RWPE2 (cell line): Measurements from ENCODE around the gene EXPH5.

Experiments used
- ATAC-seq: fragments of 200-7000 bp; cut with Tn5 transposase; 3 replicates; pipeline ENCODE4 v1.9.1; 2021; ENCODE audit warnings: low read depth
- DNase-seq: peaks from one replicate; pipeline ENCODE4 v3.0.0-alpha.2; 2020; ENCODE audit warnings: low spot score
- H3K27ac ChIP-seq: fragments of 450-650 bp; 2 replicates; pipeline ENCODE4 v1.5.1; 2017; ENCODE audit warnings: mild to moderate bottlenecking; ENCODE audit not compliant: poor library complexity, severe bottlenecking
- H3K27me3 ChIP-seq: fragments of 250-450 bp; sonication (Bioruptor Pico); 2 replicates; pipeline ENCODE4 v1.5.1; 2021; ENCODE audit warnings: mild to moderate bottlenecking, moderate library complexity; ENCODE audit not compliant: insufficient read depth, poor library complexity, severe bottlenecking
- H3K36me3 ChIP-seq: fragments of 250-450 bp; sonication (Bioruptor Pico); 2 replicates; pipeline ENCODE4 v1.5.1; 2020; ENCODE audit warnings: low read depth, mild to moderate bottlenecking, moderate library complexity
- H3K4me1 ChIP-seq: fragments of 250-450 bp; sonication (Bioruptor Pico); 2 replicates; pipeline ENCODE4 v1.5.1; 2021; ENCODE audit warnings: mild to moderate bottlenecking, moderate library complexity; ENCODE audit not compliant: insufficient read depth, poor library complexity, severe bottlenecking
- H3K4me3 ChIP-seq: fragments of 250-450 bp; sonication (Bioruptor Pico); 2 replicates; pipeline ENCODE4 v1.5.1; 2021; ENCODE audit warnings: mild to moderate bottlenecking, moderate library complexity; ENCODE audit not compliant: severe bottlenecking
- H3K9me3 ChIP-seq: fragments of 250-450 bp; sonication (Bioruptor Pico); 2 replicates; pipeline ENCODE4 v1.5.1; 2021; ENCODE audit warnings: mild to moderate bottlenecking, moderate library complexity; ENCODE audit not compliant: severe bottlenecking
- TF ChIP-seq, protein P1 (sequence below): fragments of 450-650 bp; IDR thresholded peaks from one replicate; pipeline ENCODE4 v1.5.1; 2017; ENCODE audit warnings: mild to moderate bottlenecking, moderate library complexity; ENCODE audit not compliant: poor library complexity, severe bottlenecking

EXPH5 gene

GRCh38 chr11:108497317-108498045 lies 96.1 kb downstream of the EXPH5 start:
- peak; percentile 98 for ATAC-seq
- Histone ChIP-seq H3K4me1 (peaks cover 5% of the 10 kb centered on the region), H3K9me3 (no peaks in the 10 kb centered on the region), H3K27me3 (no peaks in the 10 kb centered on the region), H3K27ac (peak overlapping the region; percentile 74), H3K36me3 (no peaks in the 10 kb centered on the region), H3K4me3 (peak overlapping the region; percentile 44)
- TF ChIP-seq, protein P1, sequence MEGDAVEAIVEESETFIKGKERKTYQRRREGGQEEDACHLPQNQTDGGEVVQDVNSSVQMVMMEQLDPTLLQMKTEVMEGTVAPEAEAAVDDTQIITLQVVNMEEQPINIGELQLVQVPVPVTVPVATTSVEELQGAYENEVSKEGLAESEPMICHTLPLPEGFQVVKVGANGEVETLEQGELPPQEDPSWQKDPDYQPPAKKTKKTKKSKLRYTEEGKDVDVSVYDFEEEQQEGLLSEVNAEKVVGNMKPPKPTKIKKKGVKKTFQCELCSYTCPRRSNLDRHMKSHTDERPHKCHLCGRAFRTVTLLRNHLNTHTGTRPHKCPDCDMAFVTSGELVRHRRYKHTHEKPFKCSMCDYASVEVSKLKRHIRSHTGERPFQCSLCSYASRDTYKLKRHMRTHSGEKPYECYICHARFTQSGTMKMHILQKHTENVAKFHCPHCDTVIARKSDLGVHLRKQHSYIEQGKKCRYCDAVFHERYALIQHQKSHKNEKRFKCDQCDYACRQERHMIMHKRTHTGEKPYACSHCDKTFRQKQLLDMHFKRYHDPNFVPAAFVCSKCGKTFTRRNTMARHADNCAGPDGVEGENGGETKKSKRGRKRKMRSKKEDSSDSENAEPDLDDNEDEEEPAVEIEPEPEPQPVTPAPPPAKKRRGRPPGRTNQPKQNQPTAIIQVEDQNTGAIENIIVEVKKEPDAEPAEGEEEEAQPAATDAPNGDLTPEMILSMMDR: no peak
- DNase-seq: peak; percentile 87

DNA sequence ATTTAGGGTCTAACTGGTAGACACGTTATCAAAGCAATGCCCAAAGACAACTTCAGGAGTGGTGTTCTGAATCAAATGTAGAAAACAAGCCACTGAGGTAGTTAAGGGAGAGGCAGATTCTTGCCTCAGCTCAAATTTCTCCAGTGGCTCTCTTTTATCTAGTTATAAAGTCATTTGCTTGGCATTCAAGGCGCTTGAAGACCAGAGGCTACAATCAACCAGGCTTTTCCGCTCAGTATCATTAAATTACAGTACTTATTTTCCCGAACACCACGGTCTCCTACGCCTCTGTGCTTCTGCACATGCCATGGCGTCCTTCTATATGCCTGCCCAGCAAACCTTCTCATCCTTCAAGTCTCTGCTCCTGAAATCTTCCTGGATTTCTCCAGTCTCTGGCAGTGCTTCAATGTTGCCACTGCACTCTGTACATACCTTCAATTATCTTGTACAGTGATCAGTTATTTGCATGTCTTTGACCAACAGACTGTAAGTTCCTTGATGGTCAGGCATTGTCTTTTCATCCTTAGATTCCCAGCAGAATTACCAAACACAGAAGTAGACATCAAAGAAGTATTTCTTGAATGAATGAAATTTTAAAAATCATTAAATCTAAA lies 96.8 kb downstream of the EXPH5 start:
- Histone ChIP-seq H3K9me3 (no peaks in the 10 kb centered on the region), H3K27ac (peak overlapping the region; percentile 74), H3K4me3 (no peak overlapping the region), H3K27me3 (no peaks in the 10 kb centered on the region), H3K36me3 (no peaks in the 10 kb centered on the region), H3K4me1 (peaks cover 5% of the 10 kb centered on the region)
- DNase-seq (no peak), ATAC-seq (no peak)
- TF ChIP-seq, protein P1: no peak

- H3K9me3 ChIP-seq: no peaks in the 10 kb centered on the region
- H3K4me1 ChIP-seq: peaks cover 5% of the 10 kb centered on the region
- TF ChIP-seq, protein P1: no peak
- H3K36me3 ChIP-seq: no peaks in the 10 kb centered on the region
- DNase-seq: no peak
- H3K4me3 ChIP-seq: no peak overlapping the region
- no peak for ATAC-seq
- H3K27ac ChIP-seq: no peak overlapping the region
- no peaks in the 10 kb centered on the region for H3K27me3 ChIP-seq
These were observed 98.2 kb downstream of the EXPH5 start for GRCh38 chr11:108495326-108495725.

DNA sequence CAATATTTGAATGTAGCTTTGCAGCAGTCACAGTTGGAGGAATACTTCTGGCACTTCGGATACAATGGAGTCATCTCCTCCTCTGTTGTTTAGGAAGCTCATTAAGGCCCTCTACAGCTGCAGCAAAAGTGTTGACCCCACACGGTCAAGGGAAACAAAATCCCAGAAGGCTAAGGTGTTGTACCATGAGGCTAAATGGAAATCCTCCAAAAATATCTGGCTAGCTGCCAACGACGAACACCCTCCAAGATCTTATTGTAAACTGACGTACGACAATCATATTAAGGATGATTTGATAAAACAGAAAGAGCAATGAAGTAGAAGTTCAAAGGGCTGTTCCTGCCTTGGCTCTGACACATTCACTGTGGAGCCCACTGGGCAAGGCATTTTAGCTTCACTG lies 99.4 kb downstream of the EXPH5 start:
- H3K9me3 ChIP-seq: no peaks in the 10 kb centered on the region
- H3K36me3 ChIP-seq: no peaks in the 10 kb centered on the region
- H3K4me1 ChIP-seq: peaks cover 5% of the 10 kb centered on the region
- no peak overlapping the region for H3K27ac ChIP-seq
- ATAC-seq: no peak
- TF ChIP-seq, protein P1: no peak
- H3K27me3 ChIP-seq: no peaks in the 10 kb centered on the region
- no peak for DNase-seq
- H3K4me3 ChIP-seq: no peak overlapping the region

- DNase-seq (no peak), ATAC-seq (no peak)
- TF ChIP-seq, protein P1: no peak
- Histone ChIP-seq H3K27me3 (no peaks in the 10 kb centered on the region), H3K9me3 (no peaks in the 10 kb centered on the region), H3K4me3 (no peak overlapping the region), H3K27ac (no peak overlapping the region), H3K4me1 (no peaks in the 10 kb centered on the region), H3K36me3 (no peaks in the 10 kb centered on the region)
These were observed 101.6 kb downstream of the EXPH5 start for GRCh38 chr11:108491936-108492335.
